ENCODE data around the gene CDKN2AIP.

- no peak for TF ChIP-seq CTCF (IDR thresholded peaks at IDR 0.05)
- TF ChIP-seq POLR2AphosphoS5 (IDR thresholded peaks at IDR 0.05) = no peak
Measured at GRCh38 chr4:183478123-183478522, 33.7 kb downstream of the CDKN2AIP start.
